Subcutaneous adipose tissue (tissue), 4 donors: ENCODE data around the gene PRRC2B. TPM values are rescaled to one million over a fixed set of nuclear protein-coding genes. Genes with fewer than 3 reads are reported as not detected.

Experiments used
- small RNA-seq: library from RNA; depleted of rRNA; stranded (forward); fragments of <200 nt; gene quantifications from one replicate; pipeline ENCODE3, GENCODE V24; 2016
- total RNA-seq, 4 donors: library from RNA; depleted of rRNA; stranded (reverse); fragments of >200 nt; gene quantifications; one replicate each; pipeline ENCODE4 v1.1.0, GENCODE V29; 2016
- TF ChIP-seq, protein P1 (sequence below): fragments of 450-650 bp; IDR thresholded peaks from one replicate; pipeline ENCODE4 v1.5.1; 2016; ENCODE audit warnings: low read depth, mild to moderate bottlenecking, control low read depth, antibody characterized with exemption, moderate library complexity

The PRRC2B gene
- total RNA-seq, 4 donors from 2014 or later = 59.0 to 138 (median 81.8) TPM

- TF ChIP-seq, protein P1, sequence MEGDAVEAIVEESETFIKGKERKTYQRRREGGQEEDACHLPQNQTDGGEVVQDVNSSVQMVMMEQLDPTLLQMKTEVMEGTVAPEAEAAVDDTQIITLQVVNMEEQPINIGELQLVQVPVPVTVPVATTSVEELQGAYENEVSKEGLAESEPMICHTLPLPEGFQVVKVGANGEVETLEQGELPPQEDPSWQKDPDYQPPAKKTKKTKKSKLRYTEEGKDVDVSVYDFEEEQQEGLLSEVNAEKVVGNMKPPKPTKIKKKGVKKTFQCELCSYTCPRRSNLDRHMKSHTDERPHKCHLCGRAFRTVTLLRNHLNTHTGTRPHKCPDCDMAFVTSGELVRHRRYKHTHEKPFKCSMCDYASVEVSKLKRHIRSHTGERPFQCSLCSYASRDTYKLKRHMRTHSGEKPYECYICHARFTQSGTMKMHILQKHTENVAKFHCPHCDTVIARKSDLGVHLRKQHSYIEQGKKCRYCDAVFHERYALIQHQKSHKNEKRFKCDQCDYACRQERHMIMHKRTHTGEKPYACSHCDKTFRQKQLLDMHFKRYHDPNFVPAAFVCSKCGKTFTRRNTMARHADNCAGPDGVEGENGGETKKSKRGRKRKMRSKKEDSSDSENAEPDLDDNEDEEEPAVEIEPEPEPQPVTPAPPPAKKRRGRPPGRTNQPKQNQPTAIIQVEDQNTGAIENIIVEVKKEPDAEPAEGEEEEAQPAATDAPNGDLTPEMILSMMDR = no peak
Observed at GRCh38 chr9:131546336-131547084, 152.6 kb downstream of the PRRC2B start.

Small RNAs within 50 kb of the gene (small RNA-seq; reads per million reads assigned to genes)
- gene SNORD62A (1.1 reads per million), gene SNORD62B (0.85 reads per million)

Other genes starting within 250 kb of the PRRC2B start
- gene FAM78A, start 117.6 kb upstream of the PRRC2B start, total RNA-seq = 1 to 10 TPM; 2.3 to 8.2 (median 3.2) TPM
- 10 to 100 TPM in 1 of 4 donors, 1 to 10 TPM in 3; 7.8 to 11.1 (median 8.5) TPM for gene PLPP7, start 104.4 kb upstream of the PRRC2B start, total RNA-seq
- gene POMT1, start 108.8 kb downstream of the PRRC2B start, total RNA-seq = 10 to 100 TPM; 17.0 to 54.3 (median 27.1) TPM
- gene UCK1, start 137.2 kb downstream of the PRRC2B start, total RNA-seq = 10 to 100 TPM; 21.2 to 42.9 (median 39.3) TPM
- gene PRRT1B, start 151.4 kb downstream of the PRRC2B start, total RNA-seq = not detected